Measurements from ENCODE around the gene MIER2. TPM values are rescaled to one million over a fixed set of nuclear protein-coding genes. Genes with fewer than 3 reads are reported as not detected.

MIER2 gene
- total RNA-seq, 2 experiments from 2014 or later = 9.5 to 11.5 TPM

GRCh38 chr19:369256-369655, 24.7 kb upstream of the MIER2 start:
- intact Hi-C loops (cut with DNase I, micrococcal nuclease) = no loop called here
- Histone ChIP-seq H3K9me3 (ENCODE audit: control insufficient read depth in 1 of 2, insufficient read depth in 1 of 2, low read length in 2 of 2) (peaks cover 0 to 6% of the 10 kb centered on the region in 2 experiments), H3K27ac (ENCODE audit: low read depth in 1 of 2, low read length in 2 of 2) (no peak overlapping the region), H3K36me3 (ENCODE audit: insufficient read depth, low read length) (no peaks in the 10 kb centered on the region), H3K27me3 (ENCODE audit: control insufficient read depth in 1 of 2, insufficient read depth in 2 of 2, low read length in 2 of 2) (peaks cover 5 to 18% of the 10 kb centered on the region in 2 experiments), H3K4me3 (ENCODE audit: low read length) (no peak overlapping the region), H3K4me1 (ENCODE audit: insufficient read depth, low read length) (no peaks in the 10 kb centered on the region)
- DNase-seq = no peak
- Mint-ChIP-seq H3K36me3 (ENCODE audit: low read depth) (no peaks in the 10 kb centered on the region), H3K4me3 (no peak overlapping the region), H3K27ac (no peak overlapping the region), H3K27me3 (peaks cover 64% of the 10 kb centered on the region), H3K4me1 (ENCODE audit: low read depth) (no peaks in the 10 kb centered on the region), H3K9me3 (no peaks in the 10 kb centered on the region)
- TF ChIP-seq, protein P1, sequence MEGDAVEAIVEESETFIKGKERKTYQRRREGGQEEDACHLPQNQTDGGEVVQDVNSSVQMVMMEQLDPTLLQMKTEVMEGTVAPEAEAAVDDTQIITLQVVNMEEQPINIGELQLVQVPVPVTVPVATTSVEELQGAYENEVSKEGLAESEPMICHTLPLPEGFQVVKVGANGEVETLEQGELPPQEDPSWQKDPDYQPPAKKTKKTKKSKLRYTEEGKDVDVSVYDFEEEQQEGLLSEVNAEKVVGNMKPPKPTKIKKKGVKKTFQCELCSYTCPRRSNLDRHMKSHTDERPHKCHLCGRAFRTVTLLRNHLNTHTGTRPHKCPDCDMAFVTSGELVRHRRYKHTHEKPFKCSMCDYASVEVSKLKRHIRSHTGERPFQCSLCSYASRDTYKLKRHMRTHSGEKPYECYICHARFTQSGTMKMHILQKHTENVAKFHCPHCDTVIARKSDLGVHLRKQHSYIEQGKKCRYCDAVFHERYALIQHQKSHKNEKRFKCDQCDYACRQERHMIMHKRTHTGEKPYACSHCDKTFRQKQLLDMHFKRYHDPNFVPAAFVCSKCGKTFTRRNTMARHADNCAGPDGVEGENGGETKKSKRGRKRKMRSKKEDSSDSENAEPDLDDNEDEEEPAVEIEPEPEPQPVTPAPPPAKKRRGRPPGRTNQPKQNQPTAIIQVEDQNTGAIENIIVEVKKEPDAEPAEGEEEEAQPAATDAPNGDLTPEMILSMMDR (IDR thresholded peaks at IDR 0.05) = no peak
- ChIA-PET POLR2A (no interaction called here), CTCF (no interaction called here)
- ATAC-seq (ENCODE audit: poor library complexity) = no peak

DNA sequence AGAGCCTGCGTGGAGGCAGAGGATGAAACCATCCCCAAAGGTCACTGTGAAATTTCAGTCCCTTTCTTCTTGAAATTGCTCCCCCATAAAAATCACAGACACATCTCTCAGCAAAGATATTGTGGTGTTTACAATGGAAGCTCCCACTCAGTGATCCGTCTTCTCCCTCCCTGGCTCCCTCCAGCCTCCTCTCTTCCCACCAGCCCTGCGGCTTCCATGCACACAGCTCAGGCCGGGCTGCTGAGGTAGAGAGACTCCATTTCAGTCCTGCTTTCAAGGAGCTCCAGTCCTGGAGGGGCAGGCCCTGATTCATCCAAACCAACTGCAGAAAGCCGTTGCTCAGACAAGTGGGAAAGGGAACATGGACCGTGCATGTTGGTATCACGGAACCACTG, 24.0 kb upstream of the MIER2 start:
- no peaks in the 10 kb centered on the region for H3K4me1 Mint-ChIP-seq (ENCODE audit: low read depth)
- DNase-seq = no peak
- POLR2A ChIA-PET = no interaction called here
- intact Hi-C loops (cut with DNase I, micrococcal nuclease) = no loop called here
- no peak overlapping the region for H3K27ac ChIP-seq (ENCODE audit: low read depth in 1 of 2, low read length in 2 of 2)
- no peaks in the 10 kb centered on the region for H3K4me1 ChIP-seq (ENCODE audit: insufficient read depth, low read length)
- H3K36me3 Mint-ChIP-seq (ENCODE audit: low read depth) = no peaks in the 10 kb centered on the region
- peaks cover 63% of the 10 kb centered on the region for H3K27me3 Mint-ChIP-seq
- peaks cover 5 to 15% of the 10 kb centered on the region in 2 experiments for H3K27me3 ChIP-seq (ENCODE audit: control insufficient read depth in 1 of 2, insufficient read depth in 2 of 2, low read length in 2 of 2)
- H3K9me3 Mint-ChIP-seq = no peaks in the 10 kb centered on the region
- H3K27ac Mint-ChIP-seq = no peak overlapping the region
- no peak overlapping the region for H3K4me3 ChIP-seq (ENCODE audit: low read length)
- CTCF ChIA-PET = no interaction called here
- TF ChIP-seq, protein P1 (IDR thresholded peaks at IDR 0.05) = no peak
- no peak for ATAC-seq (ENCODE audit: poor library complexity)
- H3K9me3 ChIP-seq (ENCODE audit: control insufficient read depth in 1 of 2, insufficient read depth in 1 of 2, low read length in 2 of 2) = peaks cover 0 to 6% of the 10 kb centered on the region in 2 experiments
- H3K4me3 Mint-ChIP-seq = no peak overlapping the region
- H3K36me3 ChIP-seq (ENCODE audit: insufficient read depth, low read length) = no peaks in the 10 kb centered on the region

DNA sequence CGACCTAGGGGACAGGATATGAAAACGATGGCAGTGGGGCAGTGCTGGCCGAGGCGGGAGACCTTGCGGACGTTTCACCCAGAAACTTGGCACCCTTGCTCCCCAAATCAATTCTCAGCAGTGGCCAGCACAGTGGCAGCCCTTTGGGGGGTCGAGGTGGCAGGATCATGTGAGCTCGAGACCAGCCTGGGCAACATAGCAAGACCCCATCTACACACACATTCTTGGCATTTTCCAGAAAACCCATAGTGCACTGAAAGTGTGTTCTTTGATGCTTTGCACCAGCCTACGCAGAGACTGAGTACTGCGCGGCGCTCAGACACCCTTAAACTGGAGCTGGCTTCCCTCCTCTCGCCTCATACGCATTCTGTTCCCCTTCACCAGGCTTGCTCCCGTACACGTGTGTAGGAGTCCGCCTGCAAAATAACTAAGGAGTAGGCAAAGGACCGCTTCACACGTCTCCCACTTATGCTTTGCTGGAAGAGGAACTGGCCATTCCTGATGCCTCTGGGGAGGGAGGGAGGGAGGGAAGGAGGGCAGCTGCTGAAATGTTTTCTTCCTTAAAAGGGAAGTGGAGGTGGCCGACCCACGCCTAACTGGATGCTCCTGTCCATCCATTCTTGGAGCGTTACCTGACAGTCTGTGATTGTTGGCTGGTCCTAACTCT, 23.5 kb upstream of the MIER2 start:
- H3K27ac ChIP-seq (ENCODE audit: low read depth in 1 of 2, low read length in 2 of 2) = no peak overlapping the region
- ATAC-seq (ENCODE audit: poor library complexity) = no peak
- ChIA-PET POLR2A (no interaction called here), CTCF (no interaction called here)
- H3K9me3 ChIP-seq (ENCODE audit: control insufficient read depth in 1 of 2, insufficient read depth in 1 of 2, low read length in 2 of 2) = peaks cover 0 to 6% of the 10 kb centered on the region in 2 experiments
- no peak overlapping the region for H3K4me3 ChIP-seq (ENCODE audit: low read length)
- TF ChIP-seq, protein P1 (IDR thresholded peaks at IDR 0.05) = no peak
- no peak overlapping the region for H3K4me3 Mint-ChIP-seq
- intact Hi-C loops (cut with DNase I, micrococcal nuclease) = no loop called here
- H3K4me1 ChIP-seq (ENCODE audit: insufficient read depth, low read length) = no peaks in the 10 kb centered on the region
- no peak overlapping the region for H3K27ac Mint-ChIP-seq
- DNase-seq = no peak
- no peaks in the 10 kb centered on the region for H3K36me3 Mint-ChIP-seq (ENCODE audit: low read depth)
- H3K27me3 ChIP-seq (ENCODE audit: control insufficient read depth in 1 of 2, insufficient read depth in 2 of 2, low read length in 2 of 2) = peaks cover 5 to 15% of the 10 kb centered on the region in 2 experiments
- H3K36me3 ChIP-seq (ENCODE audit: insufficient read depth, low read length) = no peaks in the 10 kb centered on the region
- no peaks in the 10 kb centered on the region for H3K9me3 Mint-ChIP-seq
- H3K4me1 Mint-ChIP-seq (ENCODE audit: low read depth) = no peaks in the 10 kb centered on the region
- peaks cover 57% of the 10 kb centered on the region for H3K27me3 Mint-ChIP-seq

Measured in CD4-positive, alpha-beta T cell (primary cell).